ENCODE measurements around the gene XIST.

Gene XIST

GRCh38 chrX:73863852-73864251, 11.3 kb upstream of the XIST start:
- H3K79me2 ChIP-seq (ENCODE audit: insufficient read depth, low read length): no peaks in the 10 kb centered on the region
- H3K27ac ChIP-seq (ENCODE audit: low read depth, low read length, poor library complexity, severe bottlenecking): no peak overlapping the region
- H2AFZ ChIP-seq (ENCODE audit: low read length): no peak overlapping the region
- H3K4me1 ChIP-seq (ENCODE audit: insufficient read depth, low read length, severe bottlenecking): no peaks in the 10 kb centered on the region
- no peak for TF ChIP-seq CTCF (IDR thresholded peaks at IDR 0.05; ENCODE audit: low read length)
- TF ChIP-seq EZH2 (IDR thresholded peaks at IDR 0.05; ENCODE audit: borderline replicate concordance, low read length): no peak
- no peaks in the 10 kb centered on the region for H3K36me3 ChIP-seq (ENCODE audit: insufficient read depth, low read length)
- no peak overlapping the region for H3K4me2 ChIP-seq (ENCODE audit: low read length)
- H3K27me3 ChIP-seq (ENCODE audit: insufficient read depth, low read length): no peaks in the 10 kb centered on the region
- H3F3A ChIP-seq (ENCODE audit: insufficient read depth, low read length): no peaks in the 10 kb centered on the region
- no peak overlapping the region for H3K4me3 ChIP-seq (ENCODE audit: low read depth, low read length, poor library complexity, severe bottlenecking)
- no peaks in the 10 kb centered on the region for H4K20me1 ChIP-seq (ENCODE audit: insufficient read depth, low read length)
- no peaks in the 10 kb centered on the region for H3K9me3 ChIP-seq (ENCODE audit: low read length)
- no peak overlapping the region for H3K9ac ChIP-seq (ENCODE audit: low read length)
- no peaks in the 10 kb centered on the region for H3K9me2 ChIP-seq (ENCODE audit: low read depth, low read length)

GRCh38 chrX:73863268-73863667, 10.8 kb upstream of the XIST start:
- Histone ChIP-seq H3K79me2 (ENCODE audit: insufficient read depth, low read length) (no peaks in the 10 kb centered on the region), H3K27me3 (ENCODE audit: insufficient read depth, low read length) (no peaks in the 10 kb centered on the region), H4K20me1 (ENCODE audit: insufficient read depth, low read length) (no peaks in the 10 kb centered on the region), H2AFZ (ENCODE audit: low read length) (no peak overlapping the region), H3K36me3 (ENCODE audit: insufficient read depth, low read length) (no peaks in the 10 kb centered on the region), H3K4me3 (ENCODE audit: low read depth, low read length, poor library complexity, severe bottlenecking) (no peak overlapping the region), H3K4me2 (ENCODE audit: low read length) (no peak overlapping the region), H3K9me3 (ENCODE audit: low read length) (no peaks in the 10 kb centered on the region), H3K9ac (ENCODE audit: low read length) (no peak overlapping the region), H3K27ac (ENCODE audit: low read depth, low read length, poor library complexity, severe bottlenecking) (no peak overlapping the region), H3K9me2 (ENCODE audit: low read depth, low read length) (no peaks in the 10 kb centered on the region), H3F3A (ENCODE audit: insufficient read depth, low read length) (no peaks in the 10 kb centered on the region), H3K4me1 (ENCODE audit: insufficient read depth, low read length, severe bottlenecking) (no peaks in the 10 kb centered on the region)
- TF ChIP-seq EZH2 (IDR thresholded peaks at IDR 0.05; ENCODE audit: borderline replicate concordance, low read length) (no peak), CTCF (IDR thresholded peaks at IDR 0.05; ENCODE audit: low read length) (no peak)

- H3K4me1 ChIP-seq (ENCODE audit: insufficient read depth, low read length, severe bottlenecking): no peaks in the 10 kb centered on the region
- no peaks in the 10 kb centered on the region for H3F3A ChIP-seq (ENCODE audit: insufficient read depth, low read length)
- H3K79me2 ChIP-seq (ENCODE audit: insufficient read depth, low read length): no peaks in the 10 kb centered on the region
- no peaks in the 10 kb centered on the region for H3K9me2 ChIP-seq (ENCODE audit: low read depth, low read length)
- no peak overlapping the region for H2AFZ ChIP-seq (ENCODE audit: low read length)
- no peak overlapping the region for H3K4me3 ChIP-seq (ENCODE audit: low read depth, low read length, poor library complexity, severe bottlenecking)
- no peaks in the 10 kb centered on the region for H3K27me3 ChIP-seq (ENCODE audit: insufficient read depth, low read length)
- H3K4me2 ChIP-seq (ENCODE audit: low read length): no peak overlapping the region
- no peak for TF ChIP-seq CTCF (IDR thresholded peaks at IDR 0.05; ENCODE audit: low read length)
- no peak for TF ChIP-seq EZH2 (IDR thresholded peaks at IDR 0.05; ENCODE audit: borderline replicate concordance, low read length)
- H4K20me1 ChIP-seq (ENCODE audit: insufficient read depth, low read length): no peaks in the 10 kb centered on the region
- no peaks in the 10 kb centered on the region for H3K9me3 ChIP-seq (ENCODE audit: low read length)
- no peak overlapping the region for H3K9ac ChIP-seq (ENCODE audit: low read length)
- no peaks in the 10 kb centered on the region for H3K36me3 ChIP-seq (ENCODE audit: insufficient read depth, low read length)
- H3K27ac ChIP-seq (ENCODE audit: low read depth, low read length, poor library complexity, severe bottlenecking): no peak overlapping the region
Observed at GRCh38 chrX:73859622-73860021, 7.1 kb upstream of the XIST start.

Data from OCI-LY1 (cell line).